ENCODE data around the gene LASP1NB.
"Not testable (repeated sequence)": the region's sequence is repeated elsewhere in the genome, so short reads cannot be mapped to it uniquely, and the experiment has no call there.

Gene LASP1NB

DNA sequence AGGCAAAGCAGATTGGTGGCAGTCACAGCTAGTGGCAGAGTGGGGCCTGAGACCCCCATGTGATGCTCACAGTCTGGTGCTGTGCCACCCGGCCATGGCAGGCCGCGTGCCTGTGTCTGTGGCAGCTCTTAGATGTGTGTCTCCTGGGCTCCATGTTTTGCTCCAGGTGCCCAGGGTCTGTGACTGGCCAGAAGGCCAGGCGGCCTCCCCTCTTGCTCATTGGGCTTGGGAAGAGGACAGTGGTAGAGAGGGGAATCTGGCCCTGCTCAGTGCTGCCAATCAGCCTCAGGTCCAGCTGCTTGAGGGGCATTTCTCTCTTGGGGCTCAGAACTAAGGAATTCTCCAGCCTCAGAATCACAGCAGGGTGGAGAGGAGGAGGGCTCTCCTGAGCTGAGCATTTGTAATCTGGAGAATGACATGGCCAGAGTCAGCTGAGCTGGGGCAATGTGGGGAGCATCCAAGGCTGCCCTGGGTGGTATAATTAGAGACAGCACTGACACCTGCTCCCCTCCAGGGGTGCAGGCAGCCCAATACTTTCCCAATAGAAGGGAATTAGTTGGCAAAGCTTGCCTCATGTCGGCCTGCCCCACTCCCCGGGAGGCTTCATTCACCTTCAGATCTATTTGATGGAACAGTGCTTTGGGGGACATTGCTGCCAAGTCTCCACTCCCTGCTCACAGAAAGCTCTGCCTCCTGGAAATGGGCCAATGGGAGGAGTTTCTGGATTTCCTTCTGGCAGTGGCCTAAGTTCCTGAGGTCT, 2.7 kb upstream of the LASP1NB start:
- TF ChIP-seq, protein P1, sequence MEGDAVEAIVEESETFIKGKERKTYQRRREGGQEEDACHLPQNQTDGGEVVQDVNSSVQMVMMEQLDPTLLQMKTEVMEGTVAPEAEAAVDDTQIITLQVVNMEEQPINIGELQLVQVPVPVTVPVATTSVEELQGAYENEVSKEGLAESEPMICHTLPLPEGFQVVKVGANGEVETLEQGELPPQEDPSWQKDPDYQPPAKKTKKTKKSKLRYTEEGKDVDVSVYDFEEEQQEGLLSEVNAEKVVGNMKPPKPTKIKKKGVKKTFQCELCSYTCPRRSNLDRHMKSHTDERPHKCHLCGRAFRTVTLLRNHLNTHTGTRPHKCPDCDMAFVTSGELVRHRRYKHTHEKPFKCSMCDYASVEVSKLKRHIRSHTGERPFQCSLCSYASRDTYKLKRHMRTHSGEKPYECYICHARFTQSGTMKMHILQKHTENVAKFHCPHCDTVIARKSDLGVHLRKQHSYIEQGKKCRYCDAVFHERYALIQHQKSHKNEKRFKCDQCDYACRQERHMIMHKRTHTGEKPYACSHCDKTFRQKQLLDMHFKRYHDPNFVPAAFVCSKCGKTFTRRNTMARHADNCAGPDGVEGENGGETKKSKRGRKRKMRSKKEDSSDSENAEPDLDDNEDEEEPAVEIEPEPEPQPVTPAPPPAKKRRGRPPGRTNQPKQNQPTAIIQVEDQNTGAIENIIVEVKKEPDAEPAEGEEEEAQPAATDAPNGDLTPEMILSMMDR (IDR thresholded peaks at IDR 0.05; ENCODE audit: extremely low read depth, low read depth, low read length): peak; percentile 8
- DNase-seq (ENCODE audit: insufficient read length, low spot score, missing footprints): peak; percentile 83
- H3K4me2 ChIP-seq (ENCODE audit: insufficient read depth, low read length): no peak overlapping the region

DNA sequence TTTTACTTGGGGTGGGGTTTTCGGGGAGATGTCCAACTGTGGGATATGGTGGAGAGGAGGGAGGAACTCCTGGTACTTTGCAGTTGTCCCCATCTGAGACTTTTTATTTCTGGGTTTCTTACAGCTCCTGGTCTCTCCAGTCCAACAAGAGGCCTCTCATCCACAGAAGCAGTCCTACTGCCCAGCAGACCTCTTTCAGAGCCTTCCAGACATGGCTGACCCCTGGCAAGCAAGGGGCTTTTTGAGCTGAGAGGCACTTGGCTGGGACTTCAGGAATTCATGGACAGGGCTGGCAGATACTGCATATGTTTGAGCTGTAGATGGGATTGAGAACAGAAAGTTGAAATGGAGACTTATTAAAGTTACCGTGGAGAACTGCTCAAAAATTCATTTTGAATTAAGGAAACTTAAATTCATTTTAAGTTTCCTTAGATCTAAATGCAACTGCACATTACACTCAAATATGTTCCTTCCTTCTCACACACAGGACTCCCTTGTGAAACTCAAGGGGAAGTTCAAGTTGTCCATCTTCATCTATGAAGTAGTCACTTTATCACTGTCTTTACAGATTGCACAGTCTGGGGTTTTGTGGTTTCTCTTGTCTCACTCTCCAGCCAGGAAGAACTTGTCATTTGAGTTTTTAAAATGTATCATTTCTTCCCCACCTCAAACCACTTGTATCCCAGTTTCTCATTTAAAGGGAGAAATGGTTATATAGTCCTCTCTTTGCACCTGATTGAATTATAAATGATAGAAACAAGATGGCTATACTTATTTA, 1.1 kb downstream of the LASP1NB start:
- TF ChIP-seq, protein P1 (IDR thresholded peaks at IDR 0.05; ENCODE audit: extremely low read depth, low read depth, low read length): no peak

More for the DNA sequence above, 2.7 kb upstream of the LASP1NB start:
- no peak overlapping the region for H2AFZ ChIP-seq (ENCODE audit: low read length)
- no peaks in the 10 kb centered on the region for H3K27me3 ChIP-seq (ENCODE audit: insufficient read depth, low read length)
- H3K79me2 ChIP-seq (ENCODE audit: insufficient read depth, low read length): no peaks in the 10 kb centered on the region
- no peak overlapping the region for H3K27ac ChIP-seq (ENCODE audit: low read depth, low read length)
- H3K4me1 ChIP-seq (ENCODE audit: insufficient read depth, low read length): peaks cover 20% of the 10 kb centered on the region
- H4K20me1 ChIP-seq (ENCODE audit: insufficient read depth, low read length): peaks cover 35% of the 10 kb centered on the region
- H3K36me3 ChIP-seq (ENCODE audit: insufficient read depth, low read length): peaks cover 38% of the 10 kb centered on the region
- no peak overlapping the region for H3K4me3 ChIP-seq (ENCODE audit: insufficient read depth, low read length)
- no peaks in the 10 kb centered on the region for H3K9me3 ChIP-seq (ENCODE audit: low read depth, low read length)

DNA sequence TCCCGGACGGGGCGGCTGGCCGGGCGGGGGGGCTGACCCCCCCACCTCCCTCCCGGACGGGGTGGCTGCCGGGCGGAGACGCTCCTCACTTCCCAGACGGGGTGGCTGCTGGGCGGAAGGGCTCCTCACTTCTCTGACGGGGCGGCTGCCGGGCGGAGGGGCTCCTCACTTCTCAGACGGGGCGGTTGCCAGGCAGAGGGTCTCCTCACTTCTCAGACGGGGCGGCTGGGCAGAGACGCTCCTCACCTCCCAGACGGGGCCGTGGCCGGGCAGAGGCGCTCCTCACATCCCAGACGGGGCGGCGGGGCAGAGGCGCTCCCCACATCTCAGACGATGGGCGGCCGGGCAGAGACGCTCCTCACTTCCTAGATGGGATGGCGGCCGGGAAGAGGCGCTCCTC, 5.4 kb downstream of the LASP1NB start:
- not testable (repeated sequence) for H4K20me1 ChIP-seq (ENCODE audit: insufficient read depth, low read length); H3K4me2 ChIP-seq (ENCODE audit: insufficient read depth, low read length); H3K9me3 ChIP-seq (ENCODE audit: low read depth, low read length); H3K4me3 ChIP-seq (ENCODE audit: insufficient read depth, low read length); H3K36me3 ChIP-seq (ENCODE audit: insufficient read depth, low read length); H2AFZ ChIP-seq (ENCODE audit: low read length); H3K27ac ChIP-seq (ENCODE audit: low read depth, low read length); DNase-seq (ENCODE audit: insufficient read length, low spot score, missing footprints); H3K79me2 ChIP-seq (ENCODE audit: insufficient read depth, low read length); H3K4me1 ChIP-seq (ENCODE audit: insufficient read depth, low read length); H3K27me3 ChIP-seq (ENCODE audit: insufficient read depth, low read length)

More for the DNA sequence above, 1.1 kb downstream of the LASP1NB start:
- Histone ChIP-seq H4K20me1 (ENCODE audit: insufficient read depth, low read length) (peaks cover 12% of the 10 kb centered on the region), H3K27me3 (ENCODE audit: insufficient read depth, low read length) (no peaks in the 10 kb centered on the region), H3K9me3 (ENCODE audit: low read depth, low read length) (no peaks in the 10 kb centered on the region), H3K79me2 (ENCODE audit: insufficient read depth, low read length) (no peaks in the 10 kb centered on the region), H3K27ac (ENCODE audit: low read depth, low read length) (no peak overlapping the region), H2AFZ (ENCODE audit: low read length) (no peak overlapping the region), H3K4me3 (ENCODE audit: insufficient read depth, low read length) (no peak overlapping the region), H3K4me1 (ENCODE audit: insufficient read depth, low read length) (peaks cover 19% of the 10 kb centered on the region), H3K4me2 (ENCODE audit: insufficient read depth, low read length) (no peak overlapping the region), H3K36me3 (ENCODE audit: insufficient read depth, low read length) (peaks cover under 1% of the 10 kb centered on the region)
- no peak for DNase-seq (ENCODE audit: insufficient read length, low spot score, missing footprints)

DNA sequence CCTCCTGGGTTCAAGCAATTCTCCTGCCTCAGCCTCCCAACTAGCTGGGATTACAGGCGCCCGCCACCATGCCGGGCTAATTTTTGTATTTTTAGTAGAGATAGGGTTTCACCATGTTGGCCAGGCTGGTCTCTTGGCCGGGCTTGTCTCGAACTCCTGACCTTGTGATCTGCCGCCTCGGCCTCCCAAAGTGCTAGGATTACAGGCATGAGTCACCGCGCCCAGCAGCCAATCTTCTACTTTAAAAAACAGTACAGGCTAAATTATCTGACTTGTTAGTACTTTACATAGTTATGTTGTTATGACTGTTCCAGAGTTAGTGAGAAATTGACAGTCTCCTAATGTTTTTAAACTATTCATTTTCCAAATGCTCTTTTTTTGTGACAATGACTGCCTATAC, 8.5 kb downstream of the LASP1NB start:
- not testable (repeated sequence) for H3K79me2 ChIP-seq (ENCODE audit: insufficient read depth, low read length); H2AFZ ChIP-seq (ENCODE audit: low read length); H3K4me3 ChIP-seq (ENCODE audit: insufficient read depth, low read length); H3K27ac ChIP-seq (ENCODE audit: low read depth, low read length); H3K9me3 ChIP-seq (ENCODE audit: low read depth, low read length); H3K4me2 ChIP-seq (ENCODE audit: insufficient read depth, low read length); H3K36me3 ChIP-seq (ENCODE audit: insufficient read depth, low read length); H4K20me1 ChIP-seq (ENCODE audit: insufficient read depth, low read length); H3K4me1 ChIP-seq (ENCODE audit: insufficient read depth, low read length); H3K27me3 ChIP-seq (ENCODE audit: insufficient read depth, low read length)
- DNase-seq (ENCODE audit: insufficient read length, low spot score, missing footprints): peak; percentile 82

DNA sequence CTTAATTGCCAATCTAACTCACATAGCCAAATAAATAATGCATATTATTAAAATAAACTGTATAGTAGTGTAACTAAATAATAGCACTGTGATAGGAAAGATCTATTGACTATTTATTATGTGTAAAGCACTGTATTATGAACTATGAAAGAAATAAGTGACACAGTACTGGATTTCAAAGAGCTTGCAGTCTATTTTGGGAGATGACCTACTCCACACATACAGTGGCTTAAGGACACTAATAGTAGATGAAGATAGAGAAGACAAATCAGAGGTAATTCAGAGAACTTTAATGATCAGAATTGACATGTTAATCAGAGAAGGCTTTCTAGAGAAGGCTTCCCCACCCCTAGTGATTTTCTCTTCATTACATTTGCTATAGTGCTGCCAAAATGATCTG, 14.6 kb downstream of the LASP1NB start:
- no peak overlapping the region for H3K4me2 ChIP-seq (ENCODE audit: insufficient read depth, low read length)
- H4K20me1 ChIP-seq (ENCODE audit: insufficient read depth, low read length): no peaks in the 10 kb centered on the region
- H3K9me3 ChIP-seq (ENCODE audit: low read depth, low read length): no peaks in the 10 kb centered on the region
- peaks cover 7% of the 10 kb centered on the region for H3K27me3 ChIP-seq (ENCODE audit: insufficient read depth, low read length)
- TF ChIP-seq, protein P1 (IDR thresholded peaks at IDR 0.05; ENCODE audit: extremely low read depth, low read depth, low read length): no peak
- no peak overlapping the region for H2AFZ ChIP-seq (ENCODE audit: low read length)
- no peak overlapping the region for H3K27ac ChIP-seq (ENCODE audit: low read depth, low read length)
- DNase-seq (ENCODE audit: insufficient read length, low spot score, missing footprints): no peak
- H3K4me1 ChIP-seq (ENCODE audit: insufficient read depth, low read length): no peaks in the 10 kb centered on the region
- H3K4me3 ChIP-seq (ENCODE audit: insufficient read depth, low read length): no peak overlapping the region
- H3K36me3 ChIP-seq (ENCODE audit: insufficient read depth, low read length): no peaks in the 10 kb centered on the region
- H3K79me2 ChIP-seq (ENCODE audit: insufficient read depth, low read length): no peaks in the 10 kb centered on the region

Measured in osteoblast (primary cell).